HG03558 (cell line): ENCODE results near the gene UBP1.

Source experiments
- ATAC-seq: cut with Tn5 transposase; IDR thresholded peaks from one replicate; pipeline ENCODE4 v1.9.1; 2021; ENCODE audit warnings: moderate number of reproducible peaks; ENCODE audit not compliant: unreplicated experiment; ENCODE audit errors: extremely low read depth

The UBP1 gene

DNA sequence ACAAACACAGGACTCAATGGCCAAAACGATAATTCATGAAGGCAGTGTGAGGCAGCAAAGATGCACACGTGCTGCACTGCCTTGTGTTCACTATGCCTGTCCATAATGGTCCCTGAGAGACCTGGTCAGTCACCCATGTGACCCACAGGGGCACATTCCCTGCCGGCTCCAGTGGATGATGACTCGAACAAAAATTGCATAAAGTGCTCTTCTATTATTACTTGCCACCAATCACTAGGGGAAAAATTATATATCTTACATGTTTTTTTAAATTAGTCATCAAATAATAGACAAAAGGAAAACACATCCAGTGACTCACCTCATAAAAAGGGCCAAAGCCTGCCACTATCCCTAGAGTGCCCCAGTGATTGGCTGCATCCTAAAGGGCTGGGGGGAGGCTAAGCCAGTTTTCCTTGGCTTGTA is 47.5 kb downstream of the UBP1 start:
- ATAC-seq = no peak

- no peak for ATAC-seq
These were observed 48.1 kb downstream of the UBP1 start for GRCh38 chr3:33392144-33392543.

DNA sequence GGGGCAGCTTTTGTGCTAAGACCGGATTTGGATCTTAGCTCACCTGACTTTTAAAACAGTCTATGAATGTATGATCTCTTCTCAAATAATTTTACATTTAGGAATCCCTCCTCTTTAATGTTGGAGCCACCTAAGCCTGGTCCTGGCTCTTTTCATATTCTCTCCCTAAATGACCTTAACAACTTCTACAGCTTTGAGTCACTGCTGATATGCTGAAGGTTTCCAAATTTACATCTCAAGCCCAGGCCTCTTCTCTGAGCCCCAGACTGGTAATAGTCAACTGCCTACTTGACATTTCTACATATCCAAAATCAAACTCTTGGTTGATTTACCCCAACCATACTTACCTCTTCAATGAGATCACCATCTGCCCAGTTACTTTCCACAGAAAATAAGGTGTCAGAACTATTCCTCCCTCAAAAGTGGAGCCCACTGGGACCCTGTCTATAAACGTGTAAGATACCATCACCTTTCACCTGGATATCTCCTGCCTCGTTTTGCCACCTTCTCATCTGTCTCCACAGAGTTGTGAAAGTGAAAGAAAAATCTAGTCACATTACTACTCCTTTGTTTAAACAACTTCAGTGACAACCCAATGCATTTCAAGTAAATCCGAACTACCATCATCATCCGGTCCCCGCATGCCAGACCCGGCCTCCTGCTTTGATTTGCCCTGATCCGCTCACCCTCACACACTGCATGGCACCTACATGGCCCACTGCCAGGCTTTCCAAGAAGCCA is 48.8 kb downstream of the UBP1 start:
- no peak for ATAC-seq

GRCh38 chr3:33389908-33390307 is 50.3 kb downstream of the UBP1 start:
- no peak for ATAC-seq

DNA sequence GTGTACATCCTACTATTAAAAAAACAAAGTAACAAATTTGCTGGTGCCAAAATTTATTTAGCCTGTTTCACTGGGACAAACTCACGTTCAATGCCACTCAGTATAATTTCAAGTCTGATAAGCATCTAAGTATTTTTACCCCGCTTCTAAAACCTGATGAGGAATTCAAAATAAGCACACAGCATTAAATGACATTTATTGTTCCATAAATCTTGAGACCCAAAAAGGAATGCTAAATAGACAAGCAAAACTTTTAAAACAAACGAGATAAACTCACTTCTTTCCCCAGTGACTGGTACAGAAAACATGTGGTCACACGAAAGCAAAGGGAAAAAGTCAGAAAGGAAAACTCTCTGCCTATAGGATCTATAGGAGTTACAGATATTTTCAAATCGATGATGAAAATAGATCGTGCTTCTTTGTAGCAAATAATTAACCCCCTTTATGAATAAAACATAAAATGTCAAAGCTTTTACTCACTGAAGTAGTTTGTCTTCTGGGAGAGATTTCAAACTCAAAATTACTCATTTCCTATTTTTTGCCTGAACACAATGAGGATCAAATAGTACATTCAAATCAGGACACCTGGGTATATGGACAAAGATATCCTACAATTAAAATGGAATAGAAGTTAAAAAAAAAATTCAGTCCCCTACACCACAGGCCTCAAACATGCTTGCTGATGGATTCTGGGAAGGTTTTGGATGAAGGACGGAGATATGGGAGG is 51.7 kb downstream of the UBP1 start:
- ATAC-seq = no peak

DNA sequence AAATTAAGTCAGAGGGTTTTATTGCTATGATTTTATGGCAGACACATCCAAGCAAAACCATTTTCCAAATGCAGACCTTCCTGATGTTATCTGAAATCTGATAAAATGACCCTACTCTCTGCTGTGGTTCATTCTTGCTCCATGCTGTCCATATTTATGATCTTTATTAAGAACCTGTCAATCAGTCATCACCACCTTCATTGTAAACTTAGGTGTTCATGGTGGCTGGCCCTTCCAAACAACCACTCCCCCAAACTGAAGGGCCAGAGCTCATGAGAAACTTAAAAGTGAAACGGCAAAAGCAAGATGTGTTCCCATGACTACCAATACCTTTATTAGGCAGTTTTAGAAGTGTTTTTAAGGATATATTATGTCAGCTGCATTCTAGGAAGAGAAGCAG is 53.6 kb downstream of the UBP1 start:
- ATAC-seq = no peak

GRCh38 chr3:33385423-33385822 is 54.8 kb downstream of the UBP1 start:
- no peak for ATAC-seq

DNA sequence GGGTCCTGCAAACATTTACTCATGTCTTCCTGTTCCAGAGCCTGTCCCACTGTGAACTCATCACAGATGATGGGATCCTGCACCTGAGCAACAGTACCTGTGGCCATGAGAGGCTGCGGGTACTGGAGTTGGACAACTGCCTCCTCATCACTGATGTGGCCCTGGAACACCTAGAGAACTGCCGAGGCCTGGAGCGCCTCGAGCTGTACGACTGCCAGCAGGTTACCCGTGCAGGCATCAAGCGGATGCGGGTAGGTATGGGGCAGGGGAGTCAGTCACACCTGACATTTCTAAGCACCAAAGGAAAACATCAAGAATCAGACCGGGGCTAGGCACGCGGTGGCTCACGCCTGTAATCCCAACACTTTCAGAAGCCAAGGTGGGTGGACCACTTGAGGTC is 56.3 kb downstream of the UBP1 start:
- ATAC-seq = no peak

DNA sequence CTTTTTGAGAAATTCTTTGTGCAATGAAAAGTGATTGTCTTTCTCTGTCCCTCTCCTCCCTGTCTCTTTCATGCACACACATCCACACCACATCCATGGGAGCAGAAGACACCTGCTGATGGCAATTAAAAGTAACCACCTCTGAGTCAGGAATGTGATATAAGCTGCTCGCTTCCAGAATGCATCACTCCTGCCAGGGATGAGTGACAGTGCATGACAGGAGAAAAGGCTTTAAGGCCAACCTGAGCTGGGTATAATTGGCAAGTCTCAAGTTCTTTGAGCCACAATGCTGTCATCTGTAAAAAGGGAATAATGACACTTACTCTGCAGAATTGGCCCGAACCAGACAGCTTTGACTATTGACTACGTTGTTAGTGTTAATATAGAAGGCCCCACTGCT is 59.6 kb downstream of the UBP1 start:
- no peak for ATAC-seq

DNA sequence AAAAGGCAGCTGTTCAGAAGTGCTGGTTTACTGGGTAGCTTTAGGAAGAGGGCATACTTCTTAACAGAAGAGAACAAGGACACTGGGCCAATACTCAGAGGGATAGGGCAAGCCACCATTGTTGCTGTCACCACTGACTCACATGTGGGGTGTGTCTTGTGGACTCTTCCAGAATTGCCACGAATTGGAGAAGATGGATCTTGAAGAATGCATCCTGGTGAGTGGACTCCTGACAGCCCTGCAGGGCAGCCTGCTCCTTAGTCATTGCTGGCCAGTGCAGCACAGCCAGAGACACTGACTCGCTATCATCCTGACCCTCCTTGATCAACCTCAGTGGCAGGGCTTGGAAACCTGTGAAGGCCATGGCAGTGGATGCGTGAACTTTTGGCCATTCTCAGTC is 62.3 kb downstream of the UBP1 start:
- no peak for ATAC-seq

DNA sequence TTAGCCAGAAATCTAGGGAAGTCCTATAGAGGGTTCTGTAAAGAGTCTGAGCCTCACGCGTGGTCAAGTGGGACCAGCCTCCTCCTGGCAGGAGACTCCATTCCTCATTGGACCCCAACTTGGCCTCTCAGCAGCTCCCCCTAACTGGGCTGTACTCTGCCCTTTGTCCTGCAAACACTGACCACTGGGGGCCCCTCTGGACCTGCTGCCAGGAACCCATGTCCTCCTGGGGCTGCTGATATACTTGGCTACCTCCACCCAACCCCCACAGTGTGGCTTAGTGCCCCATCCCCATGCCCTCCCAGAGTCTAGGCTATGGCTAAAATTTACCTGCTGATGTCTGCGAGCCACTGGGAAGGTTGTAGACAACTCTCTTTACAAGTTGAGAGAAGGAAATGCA is 62.7 kb downstream of the UBP1 start:
- ATAC-seq = no peak

DNA sequence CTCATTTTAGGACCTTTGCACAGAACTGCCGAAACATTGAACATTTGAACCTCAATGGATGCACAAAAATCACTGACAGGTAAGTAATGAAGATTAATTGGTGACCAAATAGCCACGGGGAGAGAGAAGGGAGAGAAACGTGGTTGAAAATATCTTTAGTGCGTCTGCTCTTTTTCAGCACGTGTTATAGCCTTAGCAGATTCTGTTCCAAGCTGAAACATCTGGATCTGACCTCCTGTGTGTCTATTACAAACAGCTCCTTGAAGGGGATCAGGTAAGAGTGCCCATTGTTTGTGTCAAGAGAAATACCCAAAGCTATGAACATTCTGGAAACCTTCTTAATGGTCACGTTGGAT is 67.1 kb downstream of the UBP1 start:
- no peak for ATAC-seq

DNA sequence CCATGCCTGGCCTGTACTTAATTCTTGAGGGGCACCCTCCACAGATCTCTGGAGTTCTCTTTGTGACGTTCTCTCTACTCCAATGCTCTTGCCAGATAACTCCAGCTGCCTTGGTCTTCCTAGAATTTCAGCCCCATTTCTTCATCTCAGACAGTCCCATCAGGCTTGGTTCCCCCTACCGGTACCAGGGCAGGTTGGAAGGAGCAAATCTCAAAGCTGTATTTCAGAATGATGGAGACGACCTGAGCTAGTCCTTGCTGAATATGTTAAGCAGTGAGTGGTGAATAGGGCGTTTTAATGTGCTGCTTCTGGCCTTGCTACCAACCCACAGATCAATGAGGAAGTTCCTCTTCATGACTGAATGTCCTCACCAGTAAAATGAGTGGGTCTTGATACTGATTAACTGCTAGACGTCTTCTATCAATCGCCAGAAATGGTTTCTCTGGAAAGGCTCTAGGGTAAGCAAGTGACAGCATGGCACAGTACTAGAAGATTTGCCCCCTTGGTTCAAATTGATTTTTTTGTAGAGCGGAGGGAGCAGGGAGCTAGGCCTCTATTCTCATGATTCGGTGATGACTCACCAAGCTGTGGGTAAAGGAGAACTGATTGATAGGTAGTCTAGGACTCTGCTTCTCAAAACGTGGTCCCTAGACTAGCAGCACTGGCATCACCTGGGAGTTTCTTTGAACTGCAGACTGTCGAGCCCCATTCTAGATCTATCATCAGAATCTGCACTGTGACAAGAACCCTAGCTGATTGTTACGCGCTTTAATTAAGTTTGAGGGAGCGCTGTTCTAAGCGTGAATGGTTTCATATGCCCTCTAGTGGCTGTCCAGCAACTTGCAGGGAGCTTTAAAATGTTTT is 67.8 kb downstream of the UBP1 start:
- ATAC-seq = no peak

- ATAC-seq = no peak
These were observed 75.6 kb downstream of the UBP1 start for GRCh38 chr3:33364531-33365128.

- ATAC-seq = no peak
These were observed 76.1 kb downstream of the UBP1 start for GRCh38 chr3:33364060-33364459.

DNA sequence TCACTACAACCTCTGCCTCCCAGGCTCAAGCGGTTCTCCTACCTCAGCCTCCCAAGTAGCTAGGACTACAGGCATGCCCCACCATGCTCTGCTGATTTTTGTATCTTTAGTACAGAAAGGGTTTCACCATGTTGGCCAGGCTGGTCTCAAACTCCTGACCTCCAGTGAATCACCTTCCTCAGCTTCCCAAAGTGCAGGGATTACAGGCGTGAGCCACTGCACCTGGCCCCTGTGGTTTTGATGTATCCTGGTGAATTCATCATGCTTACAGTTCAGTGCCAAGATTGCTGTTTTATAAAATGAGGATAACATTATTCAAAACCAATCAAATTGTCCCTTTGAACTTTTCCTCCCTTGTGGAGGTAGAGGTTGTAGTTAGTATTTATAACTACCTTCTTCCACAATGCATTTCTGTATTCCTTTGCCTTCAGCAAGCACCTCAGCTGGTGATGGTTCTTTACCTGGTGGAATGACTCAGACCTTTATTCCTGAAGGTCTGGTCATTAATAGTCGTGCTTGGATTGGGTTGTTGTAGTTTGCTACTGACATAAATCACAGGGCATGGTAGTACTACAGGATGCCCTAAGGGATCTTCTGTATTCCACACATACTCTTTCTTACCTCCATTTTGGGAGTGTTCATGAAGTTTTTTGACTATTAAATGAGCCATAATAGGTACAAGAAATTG is 76.9 kb downstream of the UBP1 start:
- ATAC-seq = no peak

DNA sequence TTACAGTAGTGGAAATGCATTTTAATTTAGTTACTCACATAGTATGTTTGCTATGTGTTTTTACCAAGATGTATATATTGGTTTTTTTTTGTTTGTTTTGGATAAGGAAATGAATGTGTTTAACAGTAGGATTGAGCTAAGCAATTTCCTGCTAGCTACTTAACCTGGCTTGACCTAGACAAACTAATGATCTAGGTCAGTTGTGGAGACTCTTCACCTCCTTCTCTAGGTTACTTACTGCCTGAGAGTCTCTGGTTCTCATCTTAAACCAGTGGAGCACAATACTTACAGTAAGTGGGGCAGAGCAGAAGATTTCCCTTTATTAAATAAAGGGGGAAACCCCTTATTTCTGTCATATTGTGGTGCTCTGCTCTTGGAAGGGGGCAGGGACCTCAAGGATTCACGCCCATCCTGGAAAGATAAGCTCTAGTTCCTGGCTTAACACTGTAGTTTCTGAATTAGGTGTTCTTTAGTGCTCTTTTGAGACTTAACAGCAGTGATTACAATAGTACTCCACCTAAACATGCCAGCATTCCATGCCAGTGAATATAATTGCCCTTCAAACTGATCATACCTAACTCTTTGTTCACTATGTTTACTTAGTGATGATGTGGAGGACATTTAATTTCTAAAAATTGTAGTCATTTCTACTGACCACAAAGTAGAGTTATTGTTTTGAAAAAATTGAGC is 79.9 kb downstream of the UBP1 start:
- no peak for ATAC-seq

GRCh38 chr3:33358172-33358781 is 81.9 kb downstream of the UBP1 start:
- no peak for ATAC-seq

GRCh38 chr3:33355611-33356010 is 84.6 kb downstream of the UBP1 start:
- ATAC-seq = no peak
